H1 (cell line): ENCODE results near the gene BNC2. TPM values are rescaled to one million over a fixed set of nuclear protein-coding genes. Genes with fewer than 3 reads are reported as not detected.

Source experiments
- CTCF ChIA-PET: fragments of 300-600 bp; sonication (Branson Sonifier 250); formaldehyde crosslinking; loops from one replicate; lab custom pipeline; 2021; ENCODE audit not compliant: partially characterized antibody; lab: Charles Lee
- POLR2A ChIA-PET: fragments of 300-600 bp; sonication (Branson Sonifier 250); formaldehyde crosslinking; loops from one replicate; lab custom pipeline; 2021; ENCODE audit warnings: inconsistent platforms; ENCODE audit not compliant: partially characterized antibody; lab: Charles Lee
- DNase-seq, 2 experiments: peaks; one replicate each; pipeline versions ENCODE4 v3.0.0 to v3.0.0-alpha.2; 2010 to 2022; ENCODE audit warnings: low spot score in 2 of 2, low read depth in 1 of 2, mixed read lengths in 1 of 2
- FAIRE-seq: peaks from 2 replicates; lab custom pipeline; 2011; peaks lifted over from hg19 to GRCh38; lab: Jason Lieb, UNC
- H2AFZ ChIP-seq: 2 replicates; pipeline ENCODE4 v1.8.1; 2012; ENCODE audit warnings: low read length, inconsistent platforms
- H2AK5ac ChIP-seq: 2 replicates; pipeline ENCODE4 v1.6.1; 2013; ENCODE audit warnings: low read depth, low read length
- H2BK120ac ChIP-seq: replicated peaks from 2 replicates; pipeline ENCODE3; 2013; ENCODE audit warnings: low read depth, low read length, inconsistent platforms
- H2BK12ac ChIP-seq: 2 replicates; pipeline ENCODE4 v1.6.1; 2013; ENCODE audit warnings: low read depth, low read length
- H2BK15ac ChIP-seq: 2 replicates; pipeline ENCODE4 v1.6.1; 2013; ENCODE audit warnings: low read length
- H2BK20ac ChIP-seq: 2 replicates; pipeline ENCODE4 v1.6.1; 2013; ENCODE audit warnings: low read length
- H2BK5ac ChIP-seq: 2 replicates; pipeline ENCODE4 v1.6.1; 2013; ENCODE audit warnings: low read depth, low read length
- H3K14ac ChIP-seq: 2 replicates; pipeline ENCODE4 v1.6.1; 2013; ENCODE audit warnings: inconsistent platforms; ENCODE audit not compliant: insufficient read length
- H3K18ac ChIP-seq: 2 replicates; pipeline ENCODE4 v1.6.1; 2013; ENCODE audit warnings: low read length; ENCODE audit errors: extremely low read depth
- H3K23ac ChIP-seq: 2 replicates; pipeline ENCODE4 v1.6.1; 2013; ENCODE audit warnings: inconsistent platforms; ENCODE audit not compliant: insufficient read length
- H3K23me2 ChIP-seq: 2 replicates; pipeline ENCODE4 v1.6.1; 2013; ENCODE audit warnings: low read depth, low read length
- H3K27ac ChIP-seq: 2 replicates; pipeline ENCODE4 v1.6.1; 2011; ENCODE audit warnings: low read depth, low read length, inconsistent platforms
- H3K27me3 ChIP-seq, 4 experiments: replicated peaks in 1 of 4; 1 replicate in 1 of 4; 2 replicates in 3 of 4; pipeline versions ENCODE4 v1.6.1 to v1.8.1; 2011 to 2013; ENCODE audit warnings: low read length in 3 of 4, mild to moderate bottlenecking in 3 of 4, inconsistent platforms in 2 of 4, mixed read lengths in 2 of 4, moderate library complexity in 1 of 4; ENCODE audit not compliant: control insufficient read depth in 3 of 4, insufficient read depth in 3 of 4; ENCODE audit errors: extremely low read depth in 1 of 4
- H3K36me3 ChIP-seq, 4 experiments: 2 replicates each; pipeline versions ENCODE4 v1.6.1 to v1.8.1; 2011 to 2013; ENCODE audit warnings: mild to moderate bottlenecking in 4 of 4, low read length in 3 of 4, moderate library complexity in 2 of 4, control low read depth in 1 of 4, inconsistent platforms in 1 of 4; ENCODE audit not compliant: insufficient read depth in 4 of 4, control insufficient read depth in 2 of 4
- H3K4ac ChIP-seq: replicated peaks from 2 replicates; pipeline ENCODE3; 2013; ENCODE audit warnings: low read length, low read depth, mixed read lengths, inconsistent platforms; ENCODE audit not compliant: insufficient read length
- H3K4me1 ChIP-seq, 4 experiments: replicated peaks in 1 of 4; 1 replicate in 1 of 4; 2 replicates in 3 of 4; pipeline versions ENCODE4 v1.6.1 to v1.8.1; 2011 to 2013; ENCODE audit warnings: low read length in 3 of 4, inconsistent platforms in 2 of 4, mixed read lengths in 1 of 4; ENCODE audit not compliant: insufficient read depth in 4 of 4, control insufficient read depth in 3 of 4
- H3K4me2 ChIP-seq, 2 experiments: 2 replicates each; pipeline versions ENCODE4 v1.6.1 to v1.8.1; 2011 to 2013; ENCODE audit warnings: low read depth in 2 of 2, low read length in 2 of 2, control low read depth in 1 of 2, inconsistent platforms in 1 of 2, mild to moderate bottlenecking in 1 of 2; ENCODE audit not compliant: insufficient read depth in 1 of 2
- H3K4me3 ChIP-seq, 4 experiments: fragments of 200-600, 300-600 bp in 1 of 4; sonication (generic), shearing (Covaris generic), sonication (Bioruptor Twin) in 1 of 4; 2 replicates each; pipeline versions ENCODE4 v1.5.1 to v1.8.1; 2011 to 2016; ENCODE audit warnings: low read length in 4 of 4, low read depth in 3 of 4, control low read depth in 2 of 4, inconsistent platforms in 2 of 4, mild to moderate bottlenecking in 2 of 4, mixed read lengths in 1 of 4, moderate library complexity in 1 of 4; ENCODE audit not compliant: insufficient read depth in 2 of 4; ENCODE audit errors: extremely low read depth in 1 of 4
- H3K56ac ChIP-seq: replicated peaks from 2 replicates; pipeline ENCODE3; 2013; ENCODE audit warnings: low read depth, mild to moderate bottlenecking, mixed read lengths, low read length, inconsistent platforms; ENCODE audit not compliant: insufficient read length
- H3K79me1 ChIP-seq: 2 replicates; pipeline ENCODE4 v1.6.1; 2013; ENCODE audit warnings: low read depth, low read length, control low read depth
- H3K79me2 ChIP-seq, 2 experiments: 2 replicates each; pipeline versions ENCODE4 v1.6.1 to v1.8.1; 2012 to 2013; ENCODE audit warnings: low read length in 2 of 2, mild to moderate bottlenecking in 2 of 2, inconsistent platforms in 1 of 2; ENCODE audit not compliant: insufficient read depth in 2 of 2, control insufficient read depth in 1 of 2
- H3K9ac ChIP-seq, 4 experiments: replicated peaks in 1 of 4; 1 replicate in 1 of 4; 2 replicates in 3 of 4; pipeline versions ENCODE4 v1.6.1 to v1.8.1; 2011 to 2013; ENCODE audit warnings: low read depth in 3 of 4, low read length in 3 of 4, control low read depth in 2 of 4, mild to moderate bottlenecking in 2 of 4, moderate library complexity in 2 of 4, inconsistent platforms in 1 of 4; ENCODE audit errors: extremely low read depth in 1 of 4
- H3K9me3 ChIP-seq, 2 experiments: 2 replicates each; pipeline versions ENCODE4 v1.6.1 to v1.8.1; 2012 to 2013; ENCODE audit warnings: mild to moderate bottlenecking in 2 of 2, moderate library complexity in 2 of 2, control low read depth in 1 of 2, inconsistent platforms in 1 of 2, low read depth in 1 of 2, low read length in 1 of 2, mixed read lengths in 1 of 2; ENCODE audit not compliant: insufficient read depth in 2 of 2
- H4K20me1 ChIP-seq, 2 experiments: replicated peaks in 1 of 2; 2 replicates each; pipeline versions ENCODE3 to v1.8.1; 2011 to 2013; ENCODE audit warnings: inconsistent platforms in 2 of 2, low read length in 2 of 2, mild to moderate bottlenecking in 1 of 2; ENCODE audit not compliant: insufficient read depth in 2 of 2, control insufficient read depth in 1 of 2
- H4K5ac ChIP-seq: 2 replicates; pipeline ENCODE4 v1.6.1; 2013; ENCODE audit warnings: low read length, low read depth, mixed read lengths, inconsistent platforms; ENCODE audit not compliant: insufficient read length
- H4K8ac ChIP-seq: 2 replicates; pipeline ENCODE4 v1.8.0; 2013; ENCODE audit warnings: mild to moderate bottlenecking, moderate library complexity, low read length, inconsistent platforms; ENCODE audit not compliant: insufficient read depth; ENCODE audit errors: extremely low read depth
- H4K91ac ChIP-seq: replicated peaks from 2 replicates; pipeline ENCODE3; 2013; ENCODE audit warnings: low read length, mixed read lengths, inconsistent platforms; ENCODE audit not compliant: insufficient read length
- CBX5 ChIP-seq: fragments of 300-800, 300-1000 bp; sonication (generic); IDR thresholded peaks from 2 replicates; pipeline ENCODE4 v1.7.1; 2016; ENCODE audit warnings: antibody characterized with exemption, low read length, low read depth
- CHD1 ChIP-seq: IDR thresholded peaks from 2 replicates; pipeline ENCODE4 v1.6.1; 2012; ENCODE audit warnings: low read depth, low read length, improper control_type of control experiment
- GABPA ChIP-seq: IDR thresholded peaks from 2 replicates; pipeline ENCODE4 v1.6.1; 2011; ENCODE audit warnings: mild to moderate bottlenecking, low read length, moderate library complexity, borderline replicate concordance; ENCODE audit not compliant: insufficient read depth
- HDAC6 ChIP-seq: IDR thresholded peaks from one replicate; pipeline ENCODE4 v1.7.1; 2012; ENCODE audit warnings: low read depth, mild to moderate bottlenecking, inconsistent platforms, low read length, moderate library complexity
- KDM4A ChIP-seq: IDR thresholded peaks from one replicate; pipeline ENCODE4 v1.7.1; 2012; ENCODE audit warnings: low read depth, mild to moderate bottlenecking, moderate library complexity, low read length, inconsistent platforms; ENCODE audit not compliant: severe bottlenecking
- POU5F1 ChIP-seq: IDR thresholded peaks from 2 replicates; pipeline ENCODE4 v1.6.1; 2011; ENCODE audit warnings: low read depth, mild to moderate bottlenecking, low read length, moderate library complexity
- RBBP5 ChIP-seq: IDR thresholded peaks from 2 replicates; pipeline ENCODE4 v1.7.1; 2012; ENCODE audit warnings: low read depth, mild to moderate bottlenecking, inconsistent platforms, low read length, moderate library complexity, borderline replicate concordance
- RXRA ChIP-seq: IDR thresholded peaks from 2 replicates; pipeline ENCODE4 v1.6.1; 2011; ENCODE audit warnings: low read depth, mild to moderate bottlenecking, low read length, moderate library complexity; ENCODE audit not compliant: insufficient read depth
- SP2 ChIP-seq: IDR thresholded peaks from 2 replicates; pipeline ENCODE4 v1.6.1; 2012; ENCODE audit warnings: mild to moderate bottlenecking, low read length, inconsistent platforms
- YY1 ChIP-seq: IDR thresholded peaks from 2 replicates; pipeline ENCODE4 v1.6.1; 2011; ENCODE audit warnings: low read depth, mild to moderate bottlenecking, low read length
- WGBS, 2 experiments: shearing (Covaris generic) in 1 of 2; methylation state at CpG; one replicate each; pipeline versions ENCODE4 v1.1.6 to v1.1.7; 2013 to 2015; ENCODE audit warnings: low lambda C conversion rate in 2 of 2, mixed read lengths in 2 of 2, inconsistent platforms in 1 of 2, low coverage in 1 of 2, missing lambda C conversion rate in 1 of 2; ENCODE audit not compliant: insufficient replicate concordance in 2 of 2, insufficient coverage in 1 of 2, insufficient read length in 1 of 2; ENCODE audit errors: extremely low coverage in 1 of 2, missing lambda C conversion rate in 1 of 2; 5-methylcytosine and 5-hydroxymethylcytosine counted together
- polyA plus RNA-seq, 7 experiments: library from polyadenylated mRNA; depleted of rRNA in 3 of 7; stranded (reverse) in 5 of 7; unstranded in 2 of 7; fragments of >200 nt in 5 of 7; fragments of 200-250 nt in 2 of 7; gene quantifications; 1 replicate in 5 of 7; 2 replicates in 1 of 7; 4 replicates in 1 of 7; pipeline versions ENCODE4 v1.2.1 to v1.2.3, GENCODE V29; 2011 to 2013; ENCODE audit warnings: missing spikeins in 2 of 7, mixed read lengths in 2 of 7
- total RNA-seq: library from RNA; stranded (reverse); fragmentation: NEBNext Ultra II Directional; extraction: Animal tissue kit (Norgen Biotek cat#: 25700); gene quantifications from 2 replicates; pipeline ENCODE4 v1.2.1, GENCODE V29; 2021
- TF ChIP-seq, protein P1 (sequence below): IDR thresholded peaks from 2 replicates; pipeline ENCODE4 v1.6.1; 2011; ENCODE audit warnings: low read length, improper control_type of control experiment
- TF ChIP-seq, protein P2 (sequence below): IDR thresholded peaks from 2 replicates; pipeline ENCODE4 v1.6.1; 2012; ENCODE audit warnings: low read length, inconsistent platforms

The BNC2 gene
- total and polyA plus RNA-seq, 2 of the 8 experiments (the other 6 are each of a cell fraction or from before 2014, with no cell fraction given) = 16.0 to 26.8 TPM

DNA sequence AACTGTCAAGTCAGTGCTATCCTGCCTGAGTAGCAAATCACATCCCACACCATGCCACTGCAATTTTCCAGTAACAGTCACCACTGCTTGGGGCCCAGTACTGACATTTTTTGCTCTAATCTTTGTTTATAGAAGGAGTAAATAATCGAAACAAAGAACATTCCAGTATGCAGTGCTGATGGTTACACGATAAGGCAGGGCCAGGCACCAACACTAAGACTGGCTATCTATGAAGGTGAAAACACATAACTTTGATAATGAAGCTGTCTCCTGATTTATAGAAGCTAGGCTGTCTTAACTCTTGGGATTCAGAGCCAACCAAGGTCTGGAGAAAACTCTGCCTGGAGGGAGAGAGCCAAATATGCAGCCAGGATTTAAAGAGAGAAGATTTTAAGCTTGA lies 365.3 kb downstream of the BNC2 start:
- Histone ChIP-seq H4K5ac (no peak overlapping the region), H2BK12ac (no peak overlapping the region), H2BK20ac (no peak overlapping the region), H3K27ac (no peak overlapping the region), H3K14ac (no peak overlapping the region), H3K56ac (no peak overlapping the region), H3K9ac (no peak overlapping the region), H3K18ac (no peak overlapping the region), H3K79me1 (no peaks in the 10 kb centered on the region), H2BK15ac (no peak overlapping the region), H3K4me3 (no peak overlapping the region), H3K36me3 (no peaks in the 10 kb centered on the region), H3K23ac (no peak overlapping the region), H4K8ac (no peak overlapping the region), H2BK120ac (no peak overlapping the region), H3K27me3 (no peaks in the 10 kb centered on the region), H3K4ac (no peak overlapping the region), H4K91ac (no peak overlapping the region), H2AFZ (no peak overlapping the region), H3K9me3 (no peaks in the 10 kb centered on the region), H3K23me2 (no peaks in the 10 kb centered on the region), H3K4me1 (peaks cover 0 to 6% (median 0%) of the 10 kb centered on the region in 4 experiments; a peak in 2 of 7 replicates), H4K20me1 (no peaks in the 10 kb centered on the region), H2BK5ac (no peak overlapping the region), H2AK5ac (no peak overlapping the region), H3K79me2 (no peaks in the 10 kb centered on the region), H3K4me2 (no peak overlapping the region)
- no peak for FAIRE-seq
- no peak for DNase-seq
- WGBS, 2 experiments = 83% methylated on average over 2 of the region's 2 CpGs; no CpG with 5 or more reads in 1 of the 2 experiments
- POLR2A ChIA-PET = interaction anchor here (1.9 kb wide), 1 partner anchor 19 kb away, joined by 5 read pairs; no protein-coding TSS in a partner anchor
- CTCF ChIA-PET = interaction anchor here (0.7 kb wide), 1 partner anchor 18 kb away, joined by 3 read pairs; no protein-coding TSS in a partner anchor
- TF ChIP-seq RBBP5 (no peak), SP2 (no peak), HDAC6 (no peak), YY1 (no peak), RXRA (no peak), CBX5 (no peak), POU5F1 (no peak), KDM4A (no peak), GABPA (no peak), CHD1 (no peak)
- TF ChIP-seq, protein P1, sequence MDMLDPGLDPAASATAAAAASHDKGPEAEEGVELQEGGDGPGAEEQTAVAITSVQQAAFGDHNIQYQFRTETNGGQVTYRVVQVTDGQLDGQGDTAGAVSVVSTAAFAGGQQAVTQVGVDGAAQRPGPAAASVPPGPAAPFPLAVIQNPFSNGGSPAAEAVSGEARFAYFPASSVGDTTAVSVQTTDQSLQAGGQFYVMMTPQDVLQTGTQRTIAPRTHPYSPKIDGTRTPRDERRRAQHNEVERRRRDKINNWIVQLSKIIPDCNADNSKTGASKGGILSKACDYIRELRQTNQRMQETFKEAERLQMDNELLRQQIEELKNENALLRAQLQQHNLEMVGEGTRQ = no peak
- TF ChIP-seq, protein P2, sequence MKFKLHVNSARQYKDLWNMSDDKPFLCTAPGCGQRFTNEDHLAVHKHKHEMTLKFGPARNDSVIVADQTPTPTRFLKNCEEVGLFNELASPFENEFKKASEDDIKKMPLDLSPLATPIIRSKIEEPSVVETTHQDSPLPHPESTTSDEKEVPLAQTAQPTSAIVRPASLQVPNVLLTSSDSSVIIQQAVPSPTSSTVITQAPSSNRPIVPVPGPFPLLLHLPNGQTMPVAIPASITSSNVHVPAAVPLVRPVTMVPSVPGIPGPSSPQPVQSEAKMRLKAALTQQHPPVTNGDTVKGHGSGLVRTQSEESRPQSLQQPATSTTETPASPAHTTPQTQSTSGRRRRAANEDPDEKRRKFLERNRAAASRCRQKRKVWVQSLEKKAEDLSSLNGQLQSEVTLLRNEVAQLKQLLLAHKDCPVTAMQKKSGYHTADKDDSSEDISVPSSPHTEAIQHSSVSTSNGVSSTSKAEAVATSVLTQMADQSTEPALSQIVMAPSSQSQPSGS = no peak
